Liver (tissue), 9 donors: ENCODE results near the gene NBAS. TPM values are rescaled to one million over a fixed set of nuclear protein-coding genes. Genes with fewer than 3 reads are reported as not detected.

Experiments
- DNase-seq: peaks from one replicate; pipeline ENCODE4 v3.0.0-alpha.2; 2017; ENCODE audit warnings: low spot score
- H3K27ac ChIP-seq, 2 donors: one replicate each; pipeline ENCODE4 v1.7.0; 2013; ENCODE audit warnings: inconsistent platforms in 2 of 2, low read length in 2 of 2, control low read depth in 1 of 2, low read depth in 1 of 2, mild to moderate bottlenecking in 1 of 2
- H3K27me3 ChIP-seq, 4 donors: one replicate each; pipeline versions ENCODE4 v1.6.1 to v1.7.0; 2013; ENCODE audit warnings: low read length in 3 of 4, inconsistent platforms in 1 of 4, mild to moderate bottlenecking in 1 of 4, moderate library complexity in 1 of 4; ENCODE audit not compliant: control insufficient read depth in 4 of 4, insufficient read depth in 4 of 4
- H3K36me3 ChIP-seq, 4 donors: one replicate each; pipeline versions ENCODE4 v1.6.1 to v1.7.0; 2013; ENCODE audit warnings: low read length in 3 of 4, mild to moderate bottlenecking in 3 of 4, low read depth in 1 of 4, moderate library complexity in 1 of 4; ENCODE audit not compliant: control insufficient read depth in 4 of 4, insufficient read depth in 3 of 4
- H3K4me1 ChIP-seq, 4 donors: one replicate each; pipeline versions ENCODE4 v1.6.1 to v1.7.0; 2013; ENCODE audit warnings: low read length in 3 of 4, mild to moderate bottlenecking in 3 of 4, moderate library complexity in 1 of 4; ENCODE audit not compliant: control insufficient read depth in 4 of 4, insufficient read depth in 4 of 4
- H3K4me3 ChIP-seq, 3 donors: one replicate each; pipeline versions ENCODE4 v1.6.1 to v1.7.0; 2013; ENCODE audit warnings: low read length in 3 of 3, control low read depth in 1 of 3, low read depth in 1 of 3, mild to moderate bottlenecking in 1 of 3
- H3K9ac ChIP-seq, 2 donors: one replicate each; pipeline ENCODE4 v1.7.0; 2013; ENCODE audit warnings: low read length in 2 of 2, mild to moderate bottlenecking in 2 of 2, moderate library complexity in 2 of 2, control low read depth in 1 of 2, low read depth in 1 of 2
- H3K9me3 ChIP-seq, 4 donors: one replicate each; pipeline versions ENCODE4 v1.6.1 to v1.7.0; 2013; ENCODE audit warnings: low read length in 3 of 4; ENCODE audit not compliant: control insufficient read depth in 4 of 4
- ATF3 ChIP-seq: IDR thresholded peaks from 2 replicates; pipeline ENCODE4 v1.6.1; 2016; ENCODE audit warnings: antibody characterized with exemption
- EGR1 ChIP-seq, 2 donors: IDR thresholded peaks; 2 replicates each; pipeline ENCODE4 v1.6.1; 2016 to 2018; ENCODE audit warnings: antibody characterized with exemption in 2 of 2, low read depth in 2 of 2
- FOXA1 ChIP-seq: IDR thresholded peaks from 2 replicates; pipeline ENCODE4 v1.6.1; 2016; ENCODE audit warnings: antibody characterized with exemption
- FOXA2 ChIP-seq: IDR thresholded peaks from 2 replicates; pipeline ENCODE4 v1.6.1; 2016; ENCODE audit warnings: antibody characterized with exemption
- GABPA ChIP-seq, 2 donors: IDR thresholded peaks in 1 of 2; conservative IDR thresholded peaks in 1 of 2; 2 replicates each; pipeline ENCODE4 v1.6.1; 2016; ENCODE audit warnings: antibody characterized with exemption in 2 of 2, mild to moderate bottlenecking in 1 of 2, moderate library complexity in 1 of 2
- HNF4A ChIP-seq, 2 donors: conservative IDR thresholded peaks; 2 replicates each; pipeline ENCODE4 v1.6.1; 2016; ENCODE audit warnings: antibody characterized with exemption in 2 of 2, mild to moderate bottlenecking in 2 of 2
- HNF4G ChIP-seq: IDR thresholded peaks from 2 replicates; pipeline ENCODE4 v1.6.1; 2016; ENCODE audit warnings: antibody characterized with exemption
- JUND ChIP-seq, 2 donors: IDR thresholded peaks; 2 replicates each; pipeline ENCODE4 v1.6.1; 2016; ENCODE audit warnings: antibody characterized with exemption in 2 of 2
- NR2F2 ChIP-seq: IDR thresholded peaks from 2 replicates; pipeline ENCODE4 v1.6.1; 2016; ENCODE audit warnings: antibody characterized with exemption
- RAD21 ChIP-seq, 2 donors: IDR thresholded peaks; 2 replicates each; pipeline ENCODE4 v1.6.1; 2016; ENCODE audit warnings: antibody characterized with exemption in 2 of 2, mild to moderate bottlenecking in 2 of 2
- RXRA ChIP-seq, 2 donors: IDR thresholded peaks; 2 replicates each; pipeline ENCODE4 v1.6.1; 2017 to 2018; ENCODE audit warnings: antibody characterized with exemption in 2 of 2, mild to moderate bottlenecking in 1 of 2
- SP1 ChIP-seq: IDR thresholded peaks from 2 replicates; pipeline ENCODE4 v1.6.1; 2018; ENCODE audit warnings: antibody characterized with exemption, mild to moderate bottlenecking
- TAF1 ChIP-seq: conservative IDR thresholded peaks from 2 replicates; pipeline ENCODE4 v1.6.1; 2016; ENCODE audit warnings: antibody characterized with exemption, mild to moderate bottlenecking
- YY1 ChIP-seq: IDR thresholded peaks from 2 replicates; pipeline ENCODE4 v1.6.1; 2016; ENCODE audit warnings: antibody characterized with exemption, mild to moderate bottlenecking
- WGBS: extraction: QIAGEN DNeasy Blood & Tissue Kit; methylation state at CpG from one replicate; pipeline ENCODE4 v1.1.7; 2013; 5-methylcytosine and 5-hydroxymethylcytosine counted together
- polyA plus RNA-seq, 2 donors: library from polyadenylated mRNA; stranded (reverse) in 1 of 2; unstranded in 1 of 2; fragments of 200-250 nt in 1 of 2; fragments of >200 nt in 1 of 2; fragmentation: Nextera tagmentation in 1 of 2; extraction: Ambion mirVana in 1 of 2; gene quantifications; one replicate each; pipeline versions ENCODE4 v1.2.1 to v1.2.3, GENCODE V29; 2013 to 2015
- total RNA-seq, 2 donors: library from RNA; depleted of rRNA; stranded (reverse); fragments of >200 nt; gene quantifications; one replicate each; pipeline ENCODE4 v1.2.3, GENCODE V29; 2014
- TF ChIP-seq, protein P1 (sequence below): IDR thresholded peaks from 2 replicates; pipeline ENCODE4 v1.6.1; 2016; ENCODE audit warnings: antibody characterized with exemption, mild to moderate bottlenecking
- TF ChIP-seq, protein P2 (sequence below): fragments of 150-350 bp; IDR thresholded peaks from 2 replicates; pipeline ENCODE4 v1.5.1; 2017; ENCODE audit warnings: improper control_type of control experiment, low read depth, low read length; ENCODE audit not compliant: missing input control
- TF ChIP-seq, protein P3 (sequence below): IDR thresholded peaks from 2 replicates; pipeline ENCODE4 v1.6.1; 2016; ENCODE audit warnings: antibody characterized with exemption
- TF ChIP-seq, protein P4 (sequence below): IDR thresholded peaks from 2 replicates; pipeline ENCODE4 v1.6.1; 2016; ENCODE audit warnings: antibody characterized with exemption
- donor health status: healthy.
- donor health status: healthy.
- donor health status: healthy.
- donor health status: healthy.
- donor health status: healthy.

NBAS gene
- total and polyA plus RNA-seq, 4 donors: 10.5 to 40.0 (median 18.9) TPM

- WGBS: 94% methylated on average over 6 of the region's 6 CpGs
- Histone ChIP-seq H3K36me3 (peaks cover 0 to 8% (median 1%) of the 10 kb centered on the region in 4 donors), H3K4me1 (no peaks in the 10 kb centered on the region), H3K27ac (no peak overlapping the region), H3K4me3 (no peak overlapping the region), H3K9ac (no peak overlapping the region), H3K27me3 (no peaks in the 10 kb centered on the region), H3K9me3 (no peaks in the 10 kb centered on the region)
- no peak for DNase-seq
- no peak for TF ChIP-seq FOXA1
- no peak for TF ChIP-seq SP1
- TF ChIP-seq RAD21 (IDR thresholded peaks at IDR 0.05): no peak
- TF ChIP-seq, protein P1, sequence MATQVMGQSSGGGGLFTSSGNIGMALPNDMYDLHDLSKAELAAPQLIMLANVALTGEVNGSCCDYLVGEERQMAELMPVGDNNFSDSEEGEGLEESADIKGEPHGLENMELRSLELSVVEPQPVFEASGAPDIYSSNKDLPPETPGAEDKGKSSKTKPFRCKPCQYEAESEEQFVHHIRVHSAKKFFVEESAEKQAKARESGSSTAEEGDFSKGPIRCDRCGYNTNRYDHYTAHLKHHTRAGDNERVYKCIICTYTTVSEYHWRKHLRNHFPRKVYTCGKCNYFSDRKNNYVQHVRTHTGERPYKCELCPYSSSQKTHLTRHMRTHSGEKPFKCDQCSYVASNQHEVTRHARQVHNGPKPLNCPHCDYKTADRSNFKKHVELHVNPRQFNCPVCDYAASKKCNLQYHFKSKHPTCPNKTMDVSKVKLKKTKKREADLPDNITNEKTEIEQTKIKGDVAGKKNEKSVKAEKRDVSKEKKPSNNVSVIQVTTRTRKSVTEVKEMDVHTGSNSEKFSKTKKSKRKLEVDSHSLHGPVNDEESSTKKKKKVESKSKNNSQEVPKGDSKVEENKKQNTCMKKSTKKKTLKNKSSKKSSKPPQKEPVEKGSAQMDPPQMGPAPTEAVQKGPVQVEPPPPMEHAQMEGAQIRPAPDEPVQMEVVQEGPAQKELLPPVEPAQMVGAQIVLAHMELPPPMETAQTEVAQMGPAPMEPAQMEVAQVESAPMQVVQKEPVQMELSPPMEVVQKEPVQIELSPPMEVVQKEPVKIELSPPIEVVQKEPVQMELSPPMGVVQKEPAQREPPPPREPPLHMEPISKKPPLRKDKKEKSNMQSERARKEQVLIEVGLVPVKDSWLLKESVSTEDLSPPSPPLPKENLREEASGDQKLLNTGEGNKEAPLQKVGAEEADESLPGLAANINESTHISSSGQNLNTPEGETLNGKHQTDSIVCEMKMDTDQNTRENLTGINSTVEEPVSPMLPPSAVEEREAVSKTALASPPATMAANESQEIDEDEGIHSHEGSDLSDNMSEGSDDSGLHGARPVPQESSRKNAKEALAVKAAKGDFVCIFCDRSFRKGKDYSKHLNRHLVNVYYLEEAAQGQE: no peak
Observed at GRCh38 chr2:15224641-15225040, 336.5 kb downstream of the NBAS start.

- WGBS: 79% methylated on average over 3 of the region's 3 CpGs
- Histone ChIP-seq H3K9ac (no peak overlapping the region), H3K4me3 (no peak overlapping the region), H3K27ac (no peak overlapping the region), H3K36me3 (peaks cover 0 to 8% (median 1%) of the 10 kb centered on the region in 4 donors), H3K4me1 (no peaks in the 10 kb centered on the region), H3K27me3 (no peaks in the 10 kb centered on the region), H3K9me3 (no peaks in the 10 kb centered on the region)
- no peak for DNase-seq
- TF ChIP-seq YY1: no peak
- TF ChIP-seq, protein P2, sequence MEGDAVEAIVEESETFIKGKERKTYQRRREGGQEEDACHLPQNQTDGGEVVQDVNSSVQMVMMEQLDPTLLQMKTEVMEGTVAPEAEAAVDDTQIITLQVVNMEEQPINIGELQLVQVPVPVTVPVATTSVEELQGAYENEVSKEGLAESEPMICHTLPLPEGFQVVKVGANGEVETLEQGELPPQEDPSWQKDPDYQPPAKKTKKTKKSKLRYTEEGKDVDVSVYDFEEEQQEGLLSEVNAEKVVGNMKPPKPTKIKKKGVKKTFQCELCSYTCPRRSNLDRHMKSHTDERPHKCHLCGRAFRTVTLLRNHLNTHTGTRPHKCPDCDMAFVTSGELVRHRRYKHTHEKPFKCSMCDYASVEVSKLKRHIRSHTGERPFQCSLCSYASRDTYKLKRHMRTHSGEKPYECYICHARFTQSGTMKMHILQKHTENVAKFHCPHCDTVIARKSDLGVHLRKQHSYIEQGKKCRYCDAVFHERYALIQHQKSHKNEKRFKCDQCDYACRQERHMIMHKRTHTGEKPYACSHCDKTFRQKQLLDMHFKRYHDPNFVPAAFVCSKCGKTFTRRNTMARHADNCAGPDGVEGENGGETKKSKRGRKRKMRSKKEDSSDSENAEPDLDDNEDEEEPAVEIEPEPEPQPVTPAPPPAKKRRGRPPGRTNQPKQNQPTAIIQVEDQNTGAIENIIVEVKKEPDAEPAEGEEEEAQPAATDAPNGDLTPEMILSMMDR: no peak
- TF ChIP-seq, protein P3, sequence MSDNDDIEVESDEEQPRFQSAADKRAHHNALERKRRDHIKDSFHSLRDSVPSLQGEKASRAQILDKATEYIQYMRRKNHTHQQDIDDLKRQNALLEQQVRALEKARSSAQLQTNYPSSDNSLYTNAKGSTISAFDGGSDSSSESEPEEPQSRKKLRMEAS: no peak
- TF ChIP-seq TAF1: no peak
- TF ChIP-seq FOXA1: no peak
- TF ChIP-seq RXRA (IDR thresholded peaks at IDR 0.05): no peak
- TF ChIP-seq SP1: no peak
- TF ChIP-seq FOXA2: no peak
- TF ChIP-seq GABPA (IDR thresholded peaks at IDR 0.05 in 1 of 2, conservative IDR thresholded peaks at IDR 0.05 in 1 of 2): no peak
- no peak for TF ChIP-seq EGR1 (IDR thresholded peaks at IDR 0.05; ENCODE audit: low read depth in 2 of 2)
- TF ChIP-seq ATF3: no peak
- no peak for TF ChIP-seq HNF4A (conservative IDR thresholded peaks at IDR 0.05)
- TF ChIP-seq NR2F2: no peak
- no peak for TF ChIP-seq HNF4G
- TF ChIP-seq, protein P1: no peak
- TF ChIP-seq RAD21 (IDR thresholded peaks at IDR 0.05): no peak
- TF ChIP-seq, protein P4, sequence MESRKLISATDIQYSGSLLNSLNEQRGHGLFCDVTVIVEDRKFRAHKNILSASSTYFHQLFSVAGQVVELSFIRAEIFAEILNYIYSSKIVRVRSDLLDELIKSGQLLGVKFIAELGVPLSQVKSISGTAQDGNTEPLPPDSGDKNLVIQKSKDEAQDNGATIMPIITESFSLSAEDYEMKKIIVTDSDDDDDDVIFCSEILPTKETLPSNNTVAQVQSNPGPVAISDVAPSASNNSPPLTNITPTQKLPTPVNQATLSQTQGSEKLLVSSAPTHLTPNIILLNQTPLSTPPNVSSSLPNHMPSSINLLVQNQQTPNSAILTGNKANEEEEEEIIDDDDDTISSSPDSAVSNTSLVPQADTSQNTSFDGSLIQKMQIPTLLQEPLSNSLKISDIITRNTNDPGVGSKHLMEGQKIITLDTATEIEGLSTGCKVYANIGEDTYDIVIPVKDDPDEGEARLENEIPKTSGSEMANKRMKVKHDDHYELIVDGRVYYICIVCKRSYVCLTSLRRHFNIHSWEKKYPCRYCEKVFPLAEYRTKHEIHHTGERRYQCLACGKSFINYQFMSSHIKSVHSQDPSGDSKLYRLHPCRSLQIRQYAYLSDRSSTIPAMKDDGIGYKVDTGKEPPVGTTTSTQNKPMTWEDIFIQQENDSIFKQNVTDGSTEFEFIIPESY: no peak
- no peak for TF ChIP-seq JUND (IDR thresholded peaks at IDR 0.05)
Observed at GRCh38 chr2:15223887-15224286, 337.2 kb downstream of the NBAS start.
